Activated T-cell treated with anti-CD3 and anti-CD28 coated beads for 48 hours (primary cell): Measurements from ENCODE around the gene TTC39A.
"Not testable (repeated sequence)": the region's sequence is repeated elsewhere in the genome, so short reads cannot be mapped to it uniquely, and the experiment has no call there.

Experiments used
- DNase-seq: peaks from one replicate; pipeline ENCODE4 v3.0.0-alpha.2; 2020; ENCODE audit warnings: low read depth

TTC39A gene

GRCh38 chr1:51336711-51337110 is 6.3 kb upstream of the TTC39A start:
- DNase-seq, result no peak

- no peak for DNase-seq
Observed at GRCh38 chr1:51336004-51336403, 5.6 kb upstream of the TTC39A start.

- DNase-seq, result no peak
Observed at GRCh38 chr1:51331206-51332100, 1.1 kb upstream of the TTC39A start.

GRCh38 chr1:51329443-51330325 is 678 bp downstream of the TTC39A start:
- no peak for DNase-seq

GRCh38 chr1:51328926-51329325 is 1.4 kb downstream of the TTC39A start:
- no peak for DNase-seq

- no peak for DNase-seq
Observed at GRCh38 chr1:51328279-51328678, 2.1 kb downstream of the TTC39A start.

- no peak for DNase-seq
Observed at GRCh38 chr1:51327386-51327785, 3.0 kb downstream of the TTC39A start.

- DNase-seq, result no peak
Observed at GRCh38 chr1:51326839-51327238, 3.5 kb downstream of the TTC39A start.

GRCh38 chr1:51325878-51326755 is 4.2 kb downstream of the TTC39A start:
- no peak for DNase-seq

- no peak for DNase-seq
Observed at GRCh38 chr1:51325391-51325790, 5.0 kb downstream of the TTC39A start.

GRCh38 chr1:51325011-51325385 is 5.4 kb downstream of the TTC39A start:
- not testable (repeated sequence) for DNase-seq

- DNase-seq, result no peak
Observed at GRCh38 chr1:51324251-51325010, 5.9 kb downstream of the TTC39A start.

GRCh38 chr1:51323778-51324177 is 6.6 kb downstream of the TTC39A start:
- no peak for DNase-seq

GRCh38 chr1:51322417-51323101 is 7.8 kb downstream of the TTC39A start:
- no peak for DNase-seq

GRCh38 chr1:51321924-51322280 is 8.5 kb downstream of the TTC39A start:
- no peak for DNase-seq

- DNase-seq, result no peak
Observed at GRCh38 chr1:51320967-51321923, 9.1 kb downstream of the TTC39A start.

- DNase-seq, result no peak
Observed at GRCh38 chr1:51317798-51318197, 12.6 kb downstream of the TTC39A start.

- DNase-seq, result no peak
Observed at GRCh38 chr1:51316846-51317120, 13.6 kb downstream of the TTC39A start.

- DNase-seq, result no peak
Observed at GRCh38 chr1:51316113-51316845, 14.1 kb downstream of the TTC39A start.
